Neural crest cell (in vitro differentiated cells): Measurements from ENCODE around the gene TRAF2. TPM values are rescaled to one million over a fixed set of nuclear protein-coding genes. Genes with fewer than 3 reads are reported as not detected.

Experiments
- DNase-seq: peaks from one replicate; pipeline ENCODE4 v3.0.0; 2021; ENCODE audit warnings: low read depth, mixed read lengths, low spot score
- H3K27ac Mint-ChIP-seq: one replicate; pipeline ENCODE4 v1.8.0; 2021; ENCODE audit warnings: mild to moderate bottlenecking, mixed read lengths; ENCODE audit not compliant: unreplicated experiment
- H3K27me3 Mint-ChIP-seq: 2 replicates; pipeline ENCODE4 v1.8.0; 2021; ENCODE audit warnings: low read depth, mild to moderate bottlenecking, mixed read lengths
- H3K36me3 Mint-ChIP-seq: 2 replicates; pipeline ENCODE4 v1.8.0; 2021; ENCODE audit warnings: low read depth, mild to moderate bottlenecking, mixed read lengths
- H3K4me1 Mint-ChIP-seq: 2 replicates; pipeline ENCODE4 v1.8.0; 2021; ENCODE audit warnings: mixed read lengths
- H3K4me3 Mint-ChIP-seq: one replicate; pipeline ENCODE4 v1.8.0; 2021; ENCODE audit warnings: mild to moderate bottlenecking, mixed read lengths
- H3K9me3 Mint-ChIP-seq: 2 replicates; pipeline ENCODE4 v1.8.0; 2021; ENCODE audit warnings: mixed read lengths
- CTCF ChIP-seq: fragments of 200-600 bp; sonication (generic); conservative IDR thresholded peaks from 2 replicates; pipeline ENCODE4 v1.5.0; 2021; ENCODE audit warnings: antibody characterized with exemption, mild to moderate bottlenecking
- total RNA-seq: library from RNA; stranded (reverse); gene quantifications from 2 replicates; pipeline ENCODE4 v1.2.1, GENCODE V29; 2021

TRAF2 gene
- total RNA-seq, 1 donor from 2014 or later, result 30.1 TPM

GRCh38 chr9:136944519-136945332 lies 58.4 kb downstream of the TRAF2 start, which contains the start of the genes C8G and FBXW5:
TSS of gene C8G (plus strand) at chr9:136945243. CDS start at chr9:136945321, 78 bp downstream.
TSS of gene FBXW5 (minus strand) at chr9:136944738. CDS start at chr9:136944083, 655 bp downstream.
- H3K27me3 Mint-ChIP-seq, result no peaks in the 10 kb centered on the region
- no peak within 1 kb of the TSS for H3K27ac Mint-ChIP-seq
- TF ChIP-seq CTCF, result peak; percentile 99
- no peaks in the 10 kb centered on the region for H3K9me3 Mint-ChIP-seq
- peaks cover 4% of the 10 kb centered on the region for H3K4me1 Mint-ChIP-seq
- peak; percentile 92 for DNase-seq
- no peaks in the 10 kb centered on the region for H3K36me3 Mint-ChIP-seq
- peak within 1 kb of the TSS; percentile 81 for H3K4me3 Mint-ChIP-seq

GRCh38 chr9:136945333-136946227 lies 59.3 kb downstream of the TRAF2 start:
- DNase-seq, result no peak
- no peaks in the 10 kb centered on the region for H3K27me3 Mint-ChIP-seq
- H3K4me3 Mint-ChIP-seq, result peak overlapping the region; percentile 23
- H3K27ac Mint-ChIP-seq, result no peak overlapping the region
- peaks cover 4% of the 10 kb centered on the region for H3K4me1 Mint-ChIP-seq
- H3K36me3 Mint-ChIP-seq, result no peaks in the 10 kb centered on the region
- H3K9me3 Mint-ChIP-seq, result no peaks in the 10 kb centered on the region
- TF ChIP-seq CTCF, result no peak

GRCh38 chr9:136946228-136947027 lies 60.1 kb downstream of the TRAF2 start:
- peak overlapping the region; percentile 56 for H3K4me3 Mint-ChIP-seq
- H3K27ac Mint-ChIP-seq, result no peak overlapping the region
- TF ChIP-seq CTCF, result no peak
- H3K36me3 Mint-ChIP-seq, result no peaks in the 10 kb centered on the region
- H3K27me3 Mint-ChIP-seq, result no peaks in the 10 kb centered on the region
- H3K4me1 Mint-ChIP-seq, result peaks cover 4% of the 10 kb centered on the region
- DNase-seq, result no peak
- no peaks in the 10 kb centered on the region for H3K9me3 Mint-ChIP-seq

GRCh38 chr9:136947028-136947891 lies 60.9 kb downstream of the TRAF2 start:
- Mint-ChIP-seq H3K4me3 (peak overlapping the region; percentile 56), H3K36me3 (no peaks in the 10 kb centered on the region), H3K27ac (no peak overlapping the region), H3K9me3 (no peaks in the 10 kb centered on the region), H3K27me3 (no peaks in the 10 kb centered on the region), H3K4me1 (peaks cover 4% of the 10 kb centered on the region)
- no peak for TF ChIP-seq CTCF
- DNase-seq, result no peak
